ENCODE data around the gene SLIT3.
"Not testable (repeated sequence)": the region's sequence is repeated elsewhere in the genome, so short reads cannot be mapped to it uniquely, and the experiment has no call there.

Gene SLIT3

DNA sequence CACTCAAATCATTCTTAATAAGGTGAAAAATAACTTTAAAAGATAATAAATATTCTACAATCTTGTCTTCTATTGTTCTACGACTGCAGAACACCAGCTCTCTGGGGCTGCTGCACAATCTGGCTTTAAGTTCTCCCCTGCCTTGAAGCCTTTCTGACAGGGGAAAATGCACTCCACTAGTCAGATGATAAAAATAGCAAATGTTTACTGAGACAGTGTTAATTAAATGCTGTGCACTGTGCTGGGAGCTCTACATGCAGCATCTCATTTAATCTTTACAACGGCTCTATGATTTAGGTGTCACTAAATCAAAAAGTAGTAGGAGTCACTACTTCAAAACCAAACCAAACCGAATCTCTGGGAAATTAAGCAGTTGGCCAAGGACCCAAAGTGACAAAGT is 132.7 kb downstream of the SLIT3 start:
- no peak for FAIRE-seq

DNA sequence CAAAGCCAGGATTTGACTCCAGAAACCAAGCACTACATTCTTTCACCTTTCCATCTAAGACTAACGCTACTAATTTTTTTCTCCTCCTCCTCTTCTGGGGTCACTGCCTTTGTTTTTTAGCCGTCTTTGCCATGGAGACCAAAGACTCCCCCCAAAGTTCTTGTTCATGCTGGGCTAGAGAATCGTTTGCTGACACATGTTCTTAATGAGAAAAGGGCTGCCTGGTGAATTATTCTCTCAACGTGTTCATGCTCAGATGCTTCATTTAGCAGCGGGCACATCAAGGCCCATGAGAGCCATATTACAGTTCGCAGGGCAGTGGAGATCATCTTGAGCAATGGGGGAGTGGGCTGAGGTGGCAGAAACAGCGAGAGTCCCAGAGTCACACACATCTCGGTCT is 134.9 kb downstream of the SLIT3 start:
- no peak for FAIRE-seq

DNA sequence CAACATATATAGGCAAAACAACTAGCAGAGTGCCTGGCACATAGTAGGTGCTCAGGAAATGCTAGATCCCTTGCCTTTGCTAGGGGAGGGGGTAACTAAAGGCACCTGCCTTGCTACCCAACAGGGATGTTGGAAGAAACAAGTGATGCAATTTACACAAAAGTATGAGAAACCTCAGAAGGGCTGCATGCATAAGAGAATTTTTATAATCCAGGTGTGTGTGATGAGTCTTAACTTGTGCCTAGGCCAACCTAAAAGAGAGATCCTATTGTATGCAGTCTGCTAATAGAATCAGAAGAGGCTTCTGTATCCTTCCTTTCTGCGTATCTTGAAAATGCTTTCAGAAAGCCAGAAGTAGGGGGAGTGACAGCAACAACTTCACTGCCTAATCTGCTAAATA is 135.9 kb downstream of the SLIT3 start:
- no peak for FAIRE-seq

DNA sequence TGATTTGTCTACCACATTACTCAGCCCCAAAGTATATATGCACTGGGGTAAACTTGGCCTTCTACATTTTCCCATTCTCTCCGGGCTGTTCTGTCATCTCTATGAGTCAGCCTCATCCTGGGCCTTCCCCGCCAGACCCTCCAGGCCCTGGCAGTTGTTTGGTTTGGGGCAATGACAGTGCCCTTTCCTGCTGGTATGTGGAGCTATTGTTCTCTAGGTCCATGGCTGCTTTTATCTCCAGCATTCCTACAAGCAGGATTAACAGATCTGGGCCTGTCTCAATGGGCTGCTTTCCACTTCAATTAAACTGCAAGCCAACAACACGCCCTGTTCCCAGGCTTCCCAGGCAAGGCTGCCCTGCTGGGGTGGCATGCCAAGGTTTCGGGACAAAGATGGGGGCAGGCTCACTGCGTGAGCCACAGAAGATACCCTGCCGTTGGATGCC is 136.4 kb downstream of the SLIT3 start:
- no peak for FAIRE-seq

DNA sequence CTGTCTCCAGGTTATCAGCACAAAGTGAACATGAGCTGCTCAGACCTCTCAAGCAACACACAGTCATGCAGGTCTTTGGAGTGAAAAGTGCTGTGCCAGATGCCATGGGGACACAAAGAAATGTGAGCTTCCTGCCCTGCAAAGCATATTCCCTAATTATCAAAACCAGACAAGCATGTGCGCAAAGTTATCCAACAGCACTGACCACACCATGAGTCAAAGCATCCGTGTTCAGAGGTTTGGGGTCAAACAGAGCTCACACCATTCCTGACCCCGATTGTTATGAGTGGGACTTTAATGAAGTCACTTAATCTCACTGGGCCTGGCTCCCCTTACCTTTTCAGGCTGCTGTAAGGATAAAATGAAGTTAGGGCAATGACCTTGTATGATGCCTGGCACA is 138.5 kb downstream of the SLIT3 start:
- no peak for FAIRE-seq

DNA sequence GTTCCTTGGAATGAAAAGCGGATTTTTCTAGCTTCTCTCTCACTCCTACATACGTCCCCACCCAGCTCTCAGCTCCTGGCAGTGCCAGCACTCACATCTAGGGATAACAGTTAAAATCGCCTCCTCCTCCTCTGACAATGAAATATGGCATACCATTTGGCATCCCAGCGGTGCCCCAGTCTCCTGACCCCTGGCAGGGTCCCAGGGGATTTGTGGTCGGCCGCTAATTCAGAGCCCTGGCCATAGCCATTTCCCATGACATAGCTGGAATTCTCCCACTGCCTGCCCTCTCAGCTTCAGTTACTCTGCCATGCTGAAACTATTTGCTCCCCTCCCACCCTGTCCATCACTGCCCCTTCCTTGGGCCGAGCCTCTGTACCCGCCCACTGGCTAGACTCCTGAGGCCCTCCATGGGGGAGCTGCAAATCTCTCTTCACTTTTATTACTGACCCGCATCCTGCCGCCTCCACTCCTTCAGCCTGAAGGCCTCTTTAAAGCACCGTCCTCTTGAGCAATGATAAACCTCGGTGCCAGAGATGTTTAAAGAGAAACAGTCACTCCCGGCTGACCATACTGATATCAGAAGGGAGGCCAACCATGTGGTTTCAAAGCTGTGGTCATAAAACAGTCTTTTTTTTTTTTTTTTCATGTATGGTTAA is 139.8 kb downstream of the SLIT3 start:
- no peak for FAIRE-seq

GRCh38 chr5:169160405-169160901 is 140.5 kb downstream of the SLIT3 start:
- no peak for FAIRE-seq

DNA sequence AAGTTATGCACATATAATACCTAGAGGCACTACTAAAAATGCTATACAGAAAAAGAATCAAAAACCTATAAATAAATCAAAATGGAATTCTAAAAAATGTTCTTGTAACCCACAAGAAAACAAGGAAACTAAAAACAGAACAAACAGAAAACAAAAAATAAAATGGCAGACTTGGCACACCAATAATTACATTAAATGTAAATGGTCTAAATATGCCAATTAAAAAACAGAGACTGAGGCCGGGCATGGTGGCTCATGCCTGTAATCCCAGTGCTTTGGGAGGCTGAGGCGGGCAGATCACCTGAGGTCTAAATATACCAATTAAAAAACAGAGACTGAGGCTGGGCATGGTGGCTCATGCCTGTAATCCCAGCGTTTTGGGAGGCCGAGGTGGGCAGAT is 142.2 kb downstream of the SLIT3 start:
- no peak for FAIRE-seq

DNA sequence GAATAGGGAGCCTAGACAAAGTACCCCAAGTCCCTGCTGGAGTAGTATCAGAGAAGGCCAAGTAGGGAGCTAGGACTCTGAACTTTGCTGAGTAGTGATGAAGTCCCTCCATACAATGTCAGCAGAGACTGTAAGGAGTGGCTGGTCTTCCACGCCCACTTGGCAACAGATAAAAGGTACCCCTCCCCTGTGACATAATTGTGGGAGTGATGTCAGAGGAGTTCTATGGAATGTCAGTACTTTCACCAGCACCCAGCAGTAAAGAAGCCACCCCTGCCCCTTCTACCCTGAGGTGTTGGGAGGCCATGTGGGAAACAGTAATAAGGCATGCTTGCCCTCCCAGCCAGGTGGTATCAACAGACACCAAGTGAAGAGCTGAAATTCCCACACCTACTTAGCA is 143.9 kb downstream of the SLIT3 start:
- FAIRE-seq, result no peak

- FAIRE-seq, result no peak
Observed at GRCh38 chr5:169154679-169155078, 146.3 kb downstream of the SLIT3 start.

DNA sequence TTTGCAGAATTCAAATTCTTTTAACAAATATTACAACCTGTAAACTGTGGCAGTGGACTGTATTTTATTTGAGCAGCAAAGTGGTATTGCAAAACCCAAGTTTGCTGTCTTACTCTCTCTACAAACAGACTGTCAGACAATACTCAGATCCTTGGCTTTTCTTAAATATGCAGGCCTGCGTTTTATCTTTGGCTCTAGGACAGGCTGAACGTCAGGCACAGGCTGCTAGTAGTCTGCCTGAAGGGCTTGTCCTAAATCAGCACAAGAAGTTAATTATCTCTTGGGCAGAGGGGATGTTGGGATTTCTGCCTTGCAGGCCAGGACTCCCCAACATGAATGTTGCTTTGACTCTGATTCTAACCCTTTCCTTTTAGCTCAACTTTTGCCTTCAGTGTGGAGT is 147.5 kb downstream of the SLIT3 start:
- FAIRE-seq, result no peak

DNA sequence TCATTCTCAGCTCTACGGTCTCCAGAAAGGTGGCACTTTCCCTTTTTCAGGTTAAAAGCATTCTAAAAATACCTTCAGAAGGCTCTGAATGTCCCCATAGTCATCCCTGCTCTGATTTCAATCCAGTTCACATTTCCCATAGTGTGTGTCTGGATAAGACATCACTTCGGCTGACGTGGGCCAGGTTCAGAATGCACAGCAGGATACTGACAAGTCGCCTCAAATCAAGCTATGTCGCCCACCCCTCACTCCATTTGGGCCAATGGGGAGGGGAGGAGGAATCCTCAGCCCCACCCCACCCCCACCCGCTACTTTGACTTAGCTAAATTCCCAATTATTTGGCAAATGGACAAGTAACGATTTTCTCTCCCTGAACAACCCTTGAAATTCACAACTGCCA is 148.0 kb downstream of the SLIT3 start:
- no peak for FAIRE-seq

DNA sequence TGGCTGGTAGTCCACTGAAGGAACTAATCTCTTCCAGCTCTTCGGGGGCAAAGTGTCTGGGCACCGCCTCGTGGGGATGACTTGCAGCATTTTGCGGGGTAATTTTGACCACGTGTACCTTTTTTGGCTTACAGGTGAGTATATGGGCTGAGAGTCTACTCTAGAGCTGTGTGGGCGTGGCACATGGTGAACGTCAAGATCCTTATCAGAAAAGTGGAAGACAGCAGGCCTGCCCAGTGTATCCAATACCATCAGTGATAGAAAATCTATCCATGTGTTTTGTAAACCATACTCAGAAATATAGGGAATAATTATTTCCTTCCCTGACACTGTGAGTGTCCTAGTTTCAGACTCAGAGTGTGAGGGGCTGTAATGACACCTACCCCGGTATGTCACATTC is 148.5 kb downstream of the SLIT3 start:
- FAIRE-seq, result no peak

GRCh38 chr5:169151051-169151805 is 149.7 kb downstream of the SLIT3 start:
- no peak for FAIRE-seq

DNA sequence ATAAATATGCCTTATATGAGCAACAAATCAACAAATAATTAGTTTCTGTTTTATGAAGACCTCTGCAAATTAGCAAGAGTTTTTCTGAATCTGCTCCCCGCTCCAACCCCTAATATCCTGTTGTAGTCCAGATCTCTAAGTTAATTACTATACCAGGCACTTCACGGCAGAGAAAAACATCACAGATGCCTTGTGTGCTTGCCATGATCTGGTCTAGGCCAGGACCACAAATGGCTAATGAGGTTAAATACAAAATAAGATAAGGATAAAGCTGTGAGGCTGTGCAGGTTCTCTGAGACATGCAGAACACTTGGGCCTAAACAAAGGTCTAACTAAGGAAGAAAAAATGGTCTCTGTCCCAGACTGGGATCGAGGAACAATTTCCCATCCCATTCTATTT is 150.8 kb downstream of the SLIT3 start:
- no peak for FAIRE-seq

DNA sequence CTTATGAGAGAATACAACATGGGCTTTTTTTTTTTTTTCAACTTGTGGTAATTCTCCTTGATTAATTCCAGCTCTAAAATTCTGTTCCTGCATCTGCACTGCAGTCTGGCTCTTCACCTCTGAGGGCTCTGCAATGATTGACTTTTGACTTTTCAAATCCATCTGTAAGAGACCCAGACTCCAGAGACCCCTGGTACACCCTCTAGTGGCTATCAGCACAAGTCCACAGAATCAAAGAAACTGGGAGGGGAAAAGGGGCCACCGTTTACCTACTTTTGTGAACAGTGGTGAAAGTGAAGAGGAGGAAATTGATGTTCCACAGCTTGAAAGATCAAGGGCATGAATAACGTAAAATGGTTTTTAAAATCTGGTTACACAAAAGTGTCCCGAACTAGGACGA is 151.6 kb downstream of the SLIT3 start:
- FAIRE-seq, result no peak

- FAIRE-seq, result no peak
Observed at GRCh38 chr5:169148138-169148740, 152.7 kb downstream of the SLIT3 start.

GRCh38 chr5:169147534-169147933 is 153.4 kb downstream of the SLIT3 start:
- FAIRE-seq, result no peak

DNA sequence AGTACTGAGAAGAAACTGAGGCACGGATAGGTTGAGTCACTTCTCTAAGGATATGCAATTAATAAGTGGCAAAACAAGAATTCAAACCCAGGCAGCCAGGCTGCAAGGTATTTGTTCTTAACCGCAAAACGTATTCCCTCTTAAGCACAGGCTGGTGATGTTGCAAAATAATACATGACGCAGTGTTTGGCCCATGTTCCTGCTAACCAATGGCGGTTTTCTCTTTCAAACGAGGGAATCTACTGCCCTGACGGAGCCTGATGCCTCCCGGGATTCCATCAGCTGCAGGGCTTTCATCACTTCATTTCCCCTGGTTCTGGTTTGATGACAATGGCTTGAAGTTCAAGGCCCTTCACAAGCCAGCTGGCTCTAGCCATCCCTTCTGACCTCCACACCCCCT is 154.8 kb downstream of the SLIT3 start:
- no peak for FAIRE-seq

DNA sequence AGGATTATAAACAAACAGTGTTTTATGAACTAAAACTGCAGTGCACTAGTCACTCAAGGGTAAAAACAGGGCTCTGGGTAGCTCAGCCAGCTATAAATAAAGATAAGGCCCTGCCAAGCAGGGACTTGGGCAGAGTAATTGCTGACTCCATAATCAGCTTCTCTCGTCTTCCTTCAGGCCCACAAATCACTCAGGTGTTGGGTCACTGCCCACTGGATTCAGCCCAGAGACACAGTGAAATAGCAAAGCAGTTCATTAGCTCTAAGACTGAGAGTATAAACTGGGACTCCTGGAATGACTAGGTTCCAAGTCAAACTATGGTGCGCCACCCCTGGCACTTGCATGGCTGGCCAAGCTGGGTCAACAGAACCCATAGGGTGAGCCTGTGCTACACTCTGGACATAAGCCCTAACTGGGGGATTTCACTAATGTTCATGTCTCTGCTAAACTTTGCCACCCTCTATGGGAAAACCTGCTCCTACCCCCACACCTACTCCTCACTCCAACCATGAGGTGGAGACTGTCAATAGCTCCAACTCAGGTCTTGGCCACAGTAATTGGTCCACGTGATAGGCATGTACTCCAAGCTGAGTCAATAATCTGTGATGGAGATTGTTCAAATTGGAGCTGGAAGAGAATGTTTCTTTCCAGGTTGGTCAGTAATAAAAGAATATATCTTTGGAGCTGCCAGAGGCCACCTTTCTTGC is 158.5 kb downstream of the SLIT3 start:
- no peak for FAIRE-seq

DNA sequence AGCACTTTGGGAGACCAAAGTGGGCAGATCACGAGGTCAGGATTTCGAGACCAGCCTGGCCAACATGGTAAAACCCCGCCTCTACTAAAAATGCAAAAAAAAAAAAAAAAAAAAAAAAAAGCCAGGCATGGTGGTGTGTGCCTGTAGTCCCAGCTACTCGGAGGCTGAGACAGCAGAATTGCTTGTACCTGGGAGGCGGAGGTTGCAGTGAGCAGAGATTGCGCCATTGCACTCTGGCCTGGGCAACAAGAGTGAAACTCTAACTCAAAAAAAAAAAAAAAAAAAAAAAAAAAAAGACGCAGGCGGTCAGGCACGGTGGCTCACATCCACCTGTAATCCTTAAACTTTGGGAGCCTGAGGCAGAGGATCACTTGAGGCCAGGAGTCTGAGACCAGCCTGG is 160.7 kb downstream of the SLIT3 start:
- FAIRE-seq, result not testable (repeated sequence)

DNA sequence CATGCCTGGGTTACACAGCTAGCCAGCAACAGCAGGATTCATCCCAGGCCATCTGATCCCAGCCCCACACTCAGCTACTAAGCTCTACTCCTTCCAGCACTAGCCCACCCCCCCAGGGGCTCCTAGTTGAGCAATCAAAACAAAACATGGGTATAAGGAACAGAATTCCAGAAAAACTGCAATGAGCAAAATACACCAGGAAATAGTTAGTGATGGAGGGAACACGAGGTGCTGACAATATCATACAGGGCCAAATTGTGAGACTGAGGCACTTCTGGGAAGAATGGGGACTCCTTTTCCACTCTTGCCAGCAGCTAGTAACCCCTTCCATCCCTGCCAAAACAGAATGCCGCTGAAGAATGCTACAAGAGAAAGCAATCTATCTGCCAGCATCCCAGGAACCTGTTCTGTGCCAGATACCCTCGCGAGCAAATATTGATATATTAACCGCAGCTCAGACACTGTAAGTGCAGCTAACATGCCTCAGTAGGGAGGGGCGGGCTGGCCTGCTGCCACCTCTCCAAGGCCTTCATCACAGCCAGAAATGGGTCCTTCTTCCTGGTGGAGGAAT is 161.4 kb downstream of the SLIT3 start:
- no peak for FAIRE-seq

DNA sequence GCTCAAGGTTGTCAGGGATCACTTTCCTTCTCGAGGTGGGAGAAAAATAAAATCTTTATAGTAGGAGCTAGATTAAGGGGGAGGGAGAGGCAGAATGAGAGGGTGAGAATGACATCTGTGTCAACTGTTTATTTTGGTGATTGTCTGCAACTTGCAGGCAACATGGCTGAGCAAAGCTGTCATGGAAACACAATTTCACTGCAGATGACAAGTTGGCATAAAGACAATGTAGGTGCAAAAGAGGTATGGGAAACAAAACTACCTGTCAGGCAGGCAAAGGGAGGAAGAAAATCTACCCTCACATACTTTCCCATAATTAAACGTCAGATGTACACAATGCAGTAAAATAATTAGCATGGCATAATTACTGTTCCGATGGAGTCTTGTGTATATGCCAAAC is 167.4 kb downstream of the SLIT3 start:
- FAIRE-seq, result no peak
